Measurements from ENCODE around the gene GPR150.

GPR150 gene

DNA sequence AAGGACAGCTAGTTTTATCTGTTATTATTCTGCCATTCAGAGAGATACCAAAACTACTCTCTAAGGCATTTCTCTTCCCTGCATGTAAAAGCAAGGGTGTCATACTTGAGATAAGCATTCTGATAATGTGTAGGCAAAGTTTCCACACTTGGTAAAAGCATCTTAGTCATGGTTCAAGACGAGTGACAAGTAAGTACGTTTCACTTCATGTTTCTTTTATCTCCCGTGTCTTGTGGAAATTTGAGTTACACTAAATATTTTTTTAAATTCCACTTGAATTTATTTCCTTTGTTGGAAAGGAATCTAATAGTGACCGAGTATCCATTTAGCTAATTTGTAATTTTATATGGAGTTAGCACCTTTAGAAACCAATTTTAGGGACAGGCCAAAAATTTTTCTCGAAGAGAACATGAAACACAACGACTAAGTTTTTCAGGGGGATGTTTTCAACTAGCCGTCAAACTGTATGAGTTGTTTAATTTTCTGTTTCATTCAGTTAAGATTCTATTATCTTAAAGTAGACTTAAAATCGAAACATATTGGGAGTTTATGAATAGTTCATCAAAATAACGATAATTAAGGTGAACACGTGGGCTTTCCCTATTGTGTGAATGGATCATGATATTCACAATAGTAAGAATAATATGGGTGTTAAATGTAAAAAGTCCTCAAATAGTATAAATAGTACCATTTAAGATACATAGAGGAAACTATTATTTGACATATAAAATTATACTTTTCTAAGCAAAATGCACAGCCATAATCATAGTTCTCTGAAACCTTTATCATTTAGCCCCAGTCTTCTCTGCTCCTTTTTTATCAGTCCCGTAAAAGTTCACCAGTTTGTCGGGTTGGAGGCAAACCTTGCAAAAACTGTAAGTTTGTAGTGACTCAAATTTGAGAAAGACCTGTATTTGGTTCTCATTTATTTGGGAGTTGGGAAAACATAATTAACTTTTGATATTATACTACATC, 28.3 kb downstream of the GPR150 start:
- DNase-seq (ENCODE audit: extremely low read depth in 1 of 2, low read depth in 1 of 2), result no peak

- no peak for DNase-seq (ENCODE audit: extremely low read depth in 1 of 2, low read depth in 1 of 2)
Observed at GRCh38 chr5:95649274-95649673, 29.4 kb downstream of the GPR150 start.

GRCh38 chr5:95649842-95650620, 30.1 kb downstream of the GPR150 start:
- DNase-seq (ENCODE audit: extremely low read depth in 1 of 2, low read depth in 1 of 2), result no peak

DNA sequence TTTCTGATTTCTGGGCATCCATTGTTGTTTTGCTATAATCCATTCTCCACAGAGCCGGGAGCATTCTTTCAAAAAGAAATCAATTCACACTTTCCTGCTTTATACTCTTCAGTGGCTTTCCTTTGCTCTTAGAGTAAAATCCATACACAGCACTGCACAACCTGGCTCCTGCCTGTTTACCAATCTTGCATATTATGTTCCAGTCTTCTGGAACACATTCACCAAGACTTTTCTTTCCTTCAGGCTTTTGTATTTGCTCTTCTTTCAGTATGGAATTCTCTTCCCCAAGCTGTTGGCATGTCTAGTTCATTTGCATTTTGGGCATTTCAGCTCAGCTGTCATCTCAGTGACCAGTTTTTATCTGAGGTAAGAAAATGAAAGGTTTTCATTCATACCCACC, 33.0 kb downstream of the GPR150 start:
- DNase-seq (ENCODE audit: extremely low read depth in 1 of 2, low read depth in 1 of 2), result no peak

DNA sequence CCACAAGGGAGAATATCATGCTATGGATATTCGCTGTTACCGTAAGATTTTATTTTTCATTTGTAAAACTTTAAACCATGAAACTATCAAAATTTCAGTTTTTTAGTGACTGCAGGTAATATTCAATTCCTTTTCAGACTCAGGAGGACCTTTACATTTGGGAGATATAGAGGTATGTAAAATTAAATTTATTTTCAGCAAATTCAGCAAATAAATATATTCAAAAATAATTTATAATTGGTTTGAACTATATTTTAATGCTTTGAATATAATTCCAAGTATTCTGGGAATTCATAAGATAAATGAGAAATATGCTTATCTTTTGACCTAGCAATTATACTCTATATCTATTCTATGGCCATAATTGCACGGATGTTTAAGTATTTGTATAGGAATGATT, 34.3 kb downstream of the GPR150 start:
- DNase-seq (ENCODE audit: extremely low read depth in 1 of 2, low read depth in 1 of 2), result no peak

DNA sequence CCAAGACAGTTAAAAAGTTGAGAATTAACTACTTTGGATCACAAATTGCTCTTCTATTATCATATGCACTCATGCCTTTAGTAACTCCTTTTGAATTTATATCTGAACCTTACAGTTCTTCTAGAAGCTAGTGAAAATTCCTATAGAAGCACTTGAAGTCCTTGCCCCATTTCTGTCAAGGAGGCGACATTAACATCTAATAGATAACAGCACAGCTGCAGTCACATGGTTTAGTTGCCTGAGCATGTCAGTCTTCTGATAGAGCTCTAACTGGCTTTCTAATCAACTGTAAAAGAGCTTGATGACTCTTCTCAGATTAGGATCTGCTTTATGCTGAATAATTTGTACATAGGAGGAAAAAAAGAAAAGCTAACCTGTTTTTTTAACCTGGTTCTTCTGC, 35.7 kb downstream of the GPR150 start:
- DNase-seq (ENCODE audit: extremely low read depth in 1 of 2, low read depth in 1 of 2), result no peak

- no peak for DNase-seq (ENCODE audit: extremely low read depth in 1 of 2, low read depth in 1 of 2)
Observed at GRCh38 chr5:95660060-95660459, 40.2 kb downstream of the GPR150 start.

GRCh38 chr5:95662946-95663345, 43.1 kb downstream of the GPR150 start:
- no peak for DNase-seq (ENCODE audit: extremely low read depth in 1 of 2, low read depth in 1 of 2)

DNA sequence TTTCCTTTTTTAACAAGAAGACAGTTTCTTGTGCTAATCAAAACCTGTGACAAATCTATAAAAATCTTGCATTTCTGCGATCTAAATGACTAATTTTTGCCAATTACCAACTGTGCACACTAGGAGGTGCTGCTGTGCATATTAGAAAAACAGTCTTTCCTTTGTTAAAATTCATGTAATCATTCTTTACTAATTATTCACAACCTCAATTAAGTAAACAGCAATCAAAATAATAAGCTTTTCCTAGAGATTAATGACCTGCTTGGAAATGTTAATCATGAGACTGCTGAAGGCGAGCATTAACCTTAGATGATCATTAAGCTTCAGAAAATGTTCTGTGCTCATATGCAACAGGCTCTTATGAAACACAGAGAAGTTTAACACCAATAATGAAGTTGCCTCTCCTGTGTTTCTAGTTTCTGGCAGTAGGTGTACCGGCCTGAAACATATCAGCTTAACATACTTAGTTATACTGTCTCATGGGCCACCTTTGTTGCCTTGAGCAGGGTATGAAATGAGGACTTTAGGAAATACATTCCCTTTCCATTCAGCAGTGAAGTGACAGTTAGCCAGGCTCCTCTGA, 44.4 kb downstream of the GPR150 start:
- no peak for DNase-seq (ENCODE audit: extremely low read depth in 1 of 2, low read depth in 1 of 2)

DNA sequence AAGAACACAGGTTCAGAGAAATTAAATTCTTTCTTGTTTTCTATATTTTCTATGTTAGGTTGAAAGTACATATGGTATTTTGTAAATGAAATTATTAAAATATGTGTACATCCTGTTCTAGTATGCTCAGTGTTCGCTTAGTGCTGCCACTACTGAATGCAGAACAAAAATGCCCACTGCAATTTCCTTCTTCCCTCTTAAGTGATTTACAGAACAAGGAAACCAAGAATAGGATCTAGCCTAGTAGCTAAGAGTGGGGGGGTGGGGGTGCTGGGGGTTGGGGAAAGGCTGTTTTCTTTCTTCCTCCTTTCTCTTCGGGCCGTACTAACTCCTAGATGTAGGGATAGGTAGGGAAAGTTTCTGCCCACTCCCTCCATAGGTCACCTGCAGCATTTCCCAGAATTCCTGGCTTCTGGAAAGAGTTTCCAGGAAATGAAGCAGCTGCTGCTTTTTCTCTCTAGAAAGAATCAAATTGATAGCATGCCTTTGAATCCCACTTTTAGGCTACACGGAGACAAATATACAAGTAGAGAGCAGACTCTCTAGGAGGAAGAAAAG, 47.3 kb downstream of the GPR150 start:
- no peak for DNase-seq (ENCODE audit: extremely low read depth in 1 of 2, low read depth in 1 of 2)

DNA sequence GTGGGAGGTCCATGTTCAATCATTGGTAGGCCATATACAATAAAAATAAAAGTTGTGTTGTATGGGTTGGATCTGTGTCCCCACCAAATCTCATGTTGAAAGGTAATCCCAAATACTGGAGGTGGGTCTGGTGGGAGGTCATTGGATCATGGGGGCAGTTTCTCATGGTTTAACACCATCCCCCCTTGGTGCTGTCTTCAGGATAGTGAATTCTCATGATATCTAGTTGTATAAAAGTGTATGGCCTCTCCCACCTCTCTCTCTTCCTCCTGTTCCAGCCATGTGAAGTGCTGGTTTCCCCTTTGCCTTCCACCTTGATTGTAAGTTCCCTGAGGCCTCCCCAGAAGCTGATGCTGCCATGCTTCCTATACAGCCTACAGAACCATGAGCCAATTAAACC, 47.8 kb downstream of the GPR150 start:
- DNase-seq (ENCODE audit: extremely low read depth in 1 of 2, low read depth in 1 of 2), result no peak

- DNase-seq (ENCODE audit: extremely low read depth in 1 of 2, low read depth in 1 of 2), result no peak
Observed at GRCh38 chr5:95668216-95668615, 48.3 kb downstream of the GPR150 start.

- DNase-seq (ENCODE audit: extremely low read depth in 1 of 2, low read depth in 1 of 2), result no peak
Observed at GRCh38 chr5:95668728-95669127, 48.8 kb downstream of the GPR150 start.

GRCh38 chr5:95669540-95669939, 49.7 kb downstream of the GPR150 start:
- DNase-seq (ENCODE audit: extremely low read depth in 1 of 2, low read depth in 1 of 2), result no peak

- DNase-seq (ENCODE audit: extremely low read depth in 1 of 2, low read depth in 1 of 2), result no peak
Observed at GRCh38 chr5:95669985-95670384, 50.1 kb downstream of the GPR150 start.

GRCh38 chr5:95670568-95670967, 50.7 kb downstream of the GPR150 start:
- DNase-seq (ENCODE audit: extremely low read depth in 1 of 2, low read depth in 1 of 2), result no peak

Measured in activated CD8-positive, alpha-beta memory T cell treated with anti-CD3 and anti-CD28 coated beads for 1 hour (primary cell).